Hematopoietic multipotent progenitor cell treated with erythropoietin and hydrocortisone succinate and interleukin-3 and kit ligand, for 4 days (in vitro differentiated cells): ENCODE measurements around the gene UBE2F.

ENCODE experiments used
- DNase-seq: peaks from one replicate; pipeline ENCODE4 v3.0.0-alpha.2; 2015

The UBE2F gene

DNA sequence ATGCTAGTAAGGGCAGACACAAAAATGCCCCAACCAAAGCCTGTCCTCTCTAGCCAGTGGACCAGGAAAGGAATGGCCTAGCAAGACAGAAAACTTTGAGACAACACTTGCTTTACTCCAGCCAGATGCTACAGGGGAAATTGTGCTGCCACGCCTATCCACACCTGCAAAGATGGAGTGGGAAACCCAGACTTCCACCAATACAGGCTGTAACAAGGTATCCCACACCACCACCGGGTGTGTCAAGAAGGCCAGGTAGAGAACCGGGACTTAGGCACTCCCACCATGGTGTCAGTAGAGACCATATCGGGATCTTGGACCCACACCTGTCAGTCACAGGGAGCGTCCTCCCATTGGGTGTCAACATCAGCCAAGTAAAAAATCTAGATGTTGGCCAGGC lies 117.1 kb downstream of the UBE2F start:
- DNase-seq, result no peak

DNA sequence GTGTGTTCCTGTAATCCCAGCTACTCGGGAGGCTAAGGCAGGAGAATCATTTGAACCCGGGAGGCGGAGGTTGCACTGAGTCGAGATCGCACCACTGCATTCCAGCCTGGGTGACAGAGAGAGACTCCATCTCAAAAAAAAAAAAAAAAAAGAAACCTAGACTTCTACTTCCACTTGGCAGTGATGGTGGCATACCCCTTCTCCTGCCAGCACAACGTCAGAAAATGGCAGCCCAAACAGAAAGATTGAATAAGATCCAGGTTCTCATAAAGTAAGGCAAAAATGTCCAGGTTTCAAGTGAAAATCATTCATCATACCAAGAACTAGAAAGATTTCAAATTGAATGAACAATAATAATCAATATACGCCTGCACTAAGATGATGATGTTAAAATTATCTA lies 117.9 kb downstream of the UBE2F start:
- no peak for DNase-seq

DNA sequence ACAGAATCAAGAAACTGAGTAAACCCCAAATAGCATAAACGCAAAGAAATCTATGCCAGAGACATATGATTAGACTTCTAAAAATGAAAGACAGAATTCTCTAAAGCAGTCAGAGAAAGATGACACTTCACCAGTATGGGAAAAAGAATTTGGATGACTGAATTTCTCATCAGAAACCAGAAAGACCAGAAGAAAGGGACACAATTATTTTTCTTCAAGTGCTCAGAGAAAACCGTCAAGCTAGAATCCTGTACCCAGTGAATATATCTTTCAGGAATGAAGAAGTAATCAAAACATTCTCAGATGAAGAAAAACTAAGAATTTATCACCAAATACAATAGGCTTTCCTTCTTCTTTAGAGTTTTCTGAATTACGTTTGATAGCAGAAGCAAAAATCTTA lies 119.1 kb downstream of the UBE2F start:
- DNase-seq, result no peak

DNA sequence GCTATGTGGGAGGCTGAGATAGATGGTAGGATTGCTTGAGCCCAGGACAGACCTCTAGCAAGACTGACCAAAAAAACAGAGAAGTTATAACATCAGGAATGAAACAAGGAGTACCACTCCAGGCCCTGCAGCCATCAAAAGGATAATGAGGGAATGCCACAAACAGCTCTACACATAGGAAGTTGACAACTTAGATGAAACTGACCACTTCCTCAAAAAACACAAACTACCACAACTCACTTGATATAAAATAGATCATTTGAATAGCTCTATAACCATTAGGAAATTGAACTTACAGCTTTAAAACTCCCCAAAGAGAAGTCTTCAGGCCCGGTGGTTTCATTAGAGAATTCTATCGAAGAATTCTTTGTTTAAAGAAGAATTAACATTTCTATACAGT lies 120.4 kb downstream of the UBE2F start:
- peak; percentile 45 for DNase-seq

DNA sequence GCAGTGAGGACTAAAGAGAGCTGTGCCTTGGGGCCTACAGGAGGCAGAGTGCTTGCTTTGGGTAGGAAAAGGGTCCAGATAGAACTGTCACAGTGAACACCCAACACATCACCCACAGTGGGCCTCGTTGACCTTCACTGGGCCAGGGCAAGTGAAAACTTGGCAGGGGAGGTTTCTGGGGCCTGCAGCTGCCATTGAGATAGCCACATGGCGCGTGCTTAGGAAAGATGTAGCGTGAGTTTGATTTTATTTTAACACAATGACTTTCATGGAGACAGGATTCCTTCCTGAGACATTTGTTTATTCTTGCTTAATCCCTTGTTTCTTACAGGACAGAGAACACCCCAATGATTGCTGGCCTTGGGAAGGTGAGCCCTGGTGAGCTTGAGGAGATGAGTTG lies 124.1 kb downstream of the UBE2F start:
- DNase-seq, result no peak

DNA sequence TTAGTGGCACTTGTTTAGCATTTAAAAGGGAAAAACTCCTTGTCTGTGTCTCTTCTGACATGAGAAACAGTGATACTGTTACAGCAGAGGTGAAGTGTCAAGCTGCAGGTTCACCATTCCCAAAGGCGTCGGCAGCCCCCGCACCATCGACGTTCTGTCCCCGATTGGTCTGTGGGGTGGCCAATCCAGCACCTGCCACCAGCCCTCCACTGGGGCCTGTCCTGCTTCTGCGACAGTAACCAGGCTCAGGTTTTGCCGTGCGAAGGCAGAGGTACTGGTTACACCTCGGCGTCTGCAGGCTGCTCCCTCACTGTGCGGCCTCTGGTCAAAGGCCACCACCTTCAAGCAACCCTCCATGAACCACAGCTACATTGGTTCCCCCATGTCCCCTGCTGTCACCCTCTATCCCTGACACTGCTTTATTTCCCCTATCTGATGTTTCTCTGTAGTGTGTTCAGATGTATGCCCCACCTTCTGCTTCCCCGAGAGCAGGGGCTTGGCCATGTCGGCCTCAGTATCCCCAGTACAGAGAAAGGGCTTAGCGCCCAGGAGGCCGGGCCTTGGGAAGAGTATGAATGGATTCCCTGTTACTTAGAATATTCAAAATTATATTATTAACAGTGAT lies 124.7 kb downstream of the UBE2F start:
- no peak for DNase-seq
